GM12878 (cell line): ENCODE data around the gene PHLDA2. TPM values are rescaled to one million over a fixed set of nuclear protein-coding genes. Genes with fewer than 3 reads are reported as not detected.

Source experiments
- BCLAF1 ChIP-seq: fragments of 450-650 bp; IDR thresholded peaks from 2 replicates; pipeline ENCODE4 v1.6.1; 2017; ENCODE audit warnings: antibody characterized with exemption, mild to moderate bottlenecking, moderate library complexity
- BRCA1 ChIP-seq: IDR thresholded peaks from 2 replicates; pipeline ENCODE4 v1.6.1; 2011; ENCODE audit warnings: low read depth, low read length, improper control_type of control experiment
- EED ChIP-seq: sonication (generic); IDR thresholded peaks from 2 replicates; pipeline ENCODE4 v1.6.1; 2016; ENCODE audit warnings: antibody characterized with exemption, low read depth
- GATAD2B ChIP-seq: fragments of 450-650 bp; conservative IDR thresholded peaks from 2 replicates; pipeline ENCODE4 v1.6.1; 2017; ENCODE audit warnings: low read depth, mild to moderate bottlenecking, moderate library complexity
- IKZF2 ChIP-seq, 2 experiments: fragments of 450-650 bp; IDR thresholded peaks; 2 replicates each; pipeline ENCODE4 v1.6.1; 2017; ENCODE audit warnings: mild to moderate bottlenecking in 2 of 2, moderate library complexity in 2 of 2
- MXI1 ChIP-seq: fragments of 150-350 bp; IDR thresholded peaks from 2 replicates; pipeline ENCODE4 v1.6.1; 2011; ENCODE audit warnings: low read depth, mild to moderate bottlenecking, inconsistent platforms, low read length, improper control_type of control experiment
- NFIC ChIP-seq: IDR thresholded peaks from 2 replicates; pipeline ENCODE4 v1.6.1; 2012; ENCODE audit warnings: low read depth, mild to moderate bottlenecking, inconsistent platforms, low read length, moderate library complexity
- RBBP5 ChIP-seq: fragments of 200-600 bp; sonication (generic); conservative IDR thresholded peaks from 2 replicates; pipeline ENCODE4 v1.6.1; 2016
- SKIL ChIP-seq: fragments of 450-650 bp; IDR thresholded peaks from 2 replicates; pipeline ENCODE4 v1.6.1; 2017; ENCODE audit warnings: mild to moderate bottlenecking, low read depth, inconsistent platforms; ENCODE audit not compliant: poor library complexity, severe bottlenecking
- SMAD5 ChIP-seq: IDR thresholded peaks from 2 replicates; pipeline ENCODE4 v1.6.1; 2016; ENCODE audit warnings: antibody characterized with exemption, low read depth
- ZNF274 ChIP-seq: IDR thresholded peaks from one replicate; pipeline ENCODE4 v1.8.0; 2011; ENCODE audit not compliant: insufficient read length, insufficient read depth
- polyA plus RNA-seq, 11 experiments: library from polyadenylated mRNA; depleted of rRNA in 4 of 11; unstranded in 6 of 11; stranded (reverse) in 5 of 11; fragments of >200 nt; fragmentation: Nextera tagmentation in 4 of 11; fragmentation: Illumina TruSeq in 1 of 11; extraction: Ambion mirVana in 4 of 11; extraction: Trizol in 1 of 11; gene quantifications; 1 replicate in 1 of 11; 2 replicates in 10 of 11; pipeline versions ENCODE4 v1.2.1 to v1.2.3, GENCODE V29; 2011 to 2016; ENCODE audit warnings: inconsistent platforms in 2 of 11, missing spikeins in 2 of 11, low read depth in 1 of 11
- total RNA-seq, 4 experiments: library from RNA; depleted of rRNA in 3 of 4; stranded (reverse); fragments of >200 nt in 3 of 4; fragmentation: Illumina TruSeq in 1 of 4; extraction: Trizol in 1 of 4; gene quantifications; 2 replicates each; pipeline versions ENCODE4 v1.2.1 to v1.2.3, GENCODE V29; 2013 to 2021
- TF ChIP-seq, protein P1 (sequence below): IDR thresholded peaks from 2 replicates; pipeline ENCODE4 v1.6.1; 2011; ENCODE audit warnings: mild to moderate bottlenecking, low read depth, low read length, moderate library complexity; ENCODE audit not compliant: insufficient replicate concordance
- TF ChIP-seq, protein P2 (sequence below): fragments of 450-650 bp; IDR thresholded peaks from 2 replicates; pipeline ENCODE4 v1.6.1; 2017; ENCODE audit warnings: borderline replicate concordance
- TF ChIP-seq, protein P3 (sequence below): IDR thresholded peaks from 2 replicates; pipeline ENCODE4 v1.6.1; 2012; ENCODE audit warnings: mild to moderate bottlenecking, low read depth, low read length
- TF ChIP-seq, protein P4 (sequence below): IDR thresholded peaks from 2 replicates; pipeline ENCODE4 v1.6.1; 2012; ENCODE audit warnings: low read depth, low read length, improper control_type of control experiment
- TF ChIP-seq, protein P5 (sequence below): IDR thresholded peaks from 2 replicates; pipeline ENCODE4 v1.6.1; 2011; ENCODE audit warnings: borderline replicate concordance, low read depth, mild to moderate bottlenecking, moderate library complexity, low read length; ENCODE audit not compliant: insufficient read depth, poor library complexity, severe bottlenecking

PHLDA2 gene
- total and polyA plus RNA-seq, 10 of the 15 experiments (the other 5 are each of a cell fraction or from before 2014, with no cell fraction given), result 0.15 to 0.49 (median 0.16) TPM; not detected in 7

DNA sequence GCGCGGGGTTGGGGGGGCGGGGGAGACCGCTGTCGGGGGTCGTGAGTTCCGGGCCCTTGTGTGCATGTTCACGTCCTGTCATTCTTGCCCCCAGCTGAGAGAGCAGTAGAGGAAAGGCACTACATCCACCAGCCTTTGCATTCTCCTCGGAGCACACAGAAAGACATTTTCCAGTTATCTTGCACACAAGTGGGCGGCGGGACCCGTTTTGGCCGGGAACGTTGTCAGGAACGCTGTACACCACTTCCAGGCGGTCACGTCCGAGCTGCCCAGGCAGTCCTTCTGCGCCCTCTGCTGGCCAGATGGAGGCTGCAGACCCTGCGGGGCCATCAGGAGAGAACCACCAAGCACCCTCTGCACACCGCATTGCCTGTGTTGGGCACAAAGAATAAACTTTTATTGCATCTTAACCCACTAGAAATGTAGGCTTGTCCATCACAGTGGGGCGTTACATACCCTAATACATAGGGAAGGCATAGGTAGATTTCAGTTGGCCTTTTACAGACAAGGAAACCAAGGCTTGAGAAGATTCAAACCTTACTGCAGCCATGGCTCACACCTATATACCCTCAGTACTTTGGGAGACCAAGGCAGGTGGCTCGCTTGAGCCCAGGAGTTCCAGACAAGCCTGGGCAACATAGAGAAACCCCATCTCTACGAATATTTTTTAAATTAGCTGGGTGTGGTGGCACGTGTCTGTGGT, 40.8 kb downstream of the PHLDA2 start (continued):
- TF ChIP-seq, protein P1, sequence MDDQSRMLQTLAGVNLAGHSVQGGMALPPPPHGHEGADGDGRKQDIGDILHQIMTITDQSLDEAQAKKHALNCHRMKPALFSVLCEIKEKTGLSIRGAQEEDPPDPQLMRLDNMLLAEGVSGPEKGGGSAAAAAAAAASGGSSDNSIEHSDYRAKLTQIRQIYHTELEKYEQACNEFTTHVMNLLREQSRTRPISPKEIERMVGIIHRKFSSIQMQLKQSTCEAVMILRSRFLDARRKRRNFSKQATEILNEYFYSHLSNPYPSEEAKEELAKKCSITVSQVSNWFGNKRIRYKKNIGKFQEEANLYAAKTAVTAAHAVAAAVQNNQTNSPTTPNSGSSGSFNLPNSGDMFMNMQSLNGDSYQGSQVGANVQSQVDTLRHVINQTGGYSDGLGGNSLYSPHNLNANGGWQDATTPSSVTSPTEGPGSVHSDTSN, result no peak
- TF ChIP-seq RBBP5 (no peak), MXI1 (no peak), SKIL (no peak), BRCA1 (no peak), BCLAF1 (no peak), IKZF2 (IDR thresholded peaks at IDR 0.05) (no peak), GATAD2B (no peak), NFIC (no peak), EED (no peak), SMAD5 (no peak), ZNF274 (no peak)
- TF ChIP-seq, protein P2, sequence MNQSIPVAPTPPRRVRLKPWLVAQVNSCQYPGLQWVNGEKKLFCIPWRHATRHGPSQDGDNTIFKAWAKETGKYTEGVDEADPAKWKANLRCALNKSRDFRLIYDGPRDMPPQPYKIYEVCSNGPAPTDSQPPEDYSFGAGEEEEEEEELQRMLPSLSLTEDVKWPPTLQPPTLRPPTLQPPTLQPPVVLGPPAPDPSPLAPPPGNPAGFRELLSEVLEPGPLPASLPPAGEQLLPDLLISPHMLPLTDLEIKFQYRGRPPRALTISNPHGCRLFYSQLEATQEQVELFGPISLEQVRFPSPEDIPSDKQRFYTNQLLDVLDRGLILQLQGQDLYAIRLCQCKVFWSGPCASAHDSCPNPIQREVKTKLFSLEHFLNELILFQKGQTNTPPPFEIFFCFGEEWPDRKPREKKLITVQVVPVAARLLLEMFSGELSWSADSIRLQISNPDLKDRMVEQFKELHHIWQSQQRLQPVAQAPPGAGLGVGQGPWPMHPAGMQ, result no peak
- TF ChIP-seq, protein P3, sequence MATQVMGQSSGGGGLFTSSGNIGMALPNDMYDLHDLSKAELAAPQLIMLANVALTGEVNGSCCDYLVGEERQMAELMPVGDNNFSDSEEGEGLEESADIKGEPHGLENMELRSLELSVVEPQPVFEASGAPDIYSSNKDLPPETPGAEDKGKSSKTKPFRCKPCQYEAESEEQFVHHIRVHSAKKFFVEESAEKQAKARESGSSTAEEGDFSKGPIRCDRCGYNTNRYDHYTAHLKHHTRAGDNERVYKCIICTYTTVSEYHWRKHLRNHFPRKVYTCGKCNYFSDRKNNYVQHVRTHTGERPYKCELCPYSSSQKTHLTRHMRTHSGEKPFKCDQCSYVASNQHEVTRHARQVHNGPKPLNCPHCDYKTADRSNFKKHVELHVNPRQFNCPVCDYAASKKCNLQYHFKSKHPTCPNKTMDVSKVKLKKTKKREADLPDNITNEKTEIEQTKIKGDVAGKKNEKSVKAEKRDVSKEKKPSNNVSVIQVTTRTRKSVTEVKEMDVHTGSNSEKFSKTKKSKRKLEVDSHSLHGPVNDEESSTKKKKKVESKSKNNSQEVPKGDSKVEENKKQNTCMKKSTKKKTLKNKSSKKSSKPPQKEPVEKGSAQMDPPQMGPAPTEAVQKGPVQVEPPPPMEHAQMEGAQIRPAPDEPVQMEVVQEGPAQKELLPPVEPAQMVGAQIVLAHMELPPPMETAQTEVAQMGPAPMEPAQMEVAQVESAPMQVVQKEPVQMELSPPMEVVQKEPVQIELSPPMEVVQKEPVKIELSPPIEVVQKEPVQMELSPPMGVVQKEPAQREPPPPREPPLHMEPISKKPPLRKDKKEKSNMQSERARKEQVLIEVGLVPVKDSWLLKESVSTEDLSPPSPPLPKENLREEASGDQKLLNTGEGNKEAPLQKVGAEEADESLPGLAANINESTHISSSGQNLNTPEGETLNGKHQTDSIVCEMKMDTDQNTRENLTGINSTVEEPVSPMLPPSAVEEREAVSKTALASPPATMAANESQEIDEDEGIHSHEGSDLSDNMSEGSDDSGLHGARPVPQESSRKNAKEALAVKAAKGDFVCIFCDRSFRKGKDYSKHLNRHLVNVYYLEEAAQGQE, result no peak
- TF ChIP-seq, protein P4, sequence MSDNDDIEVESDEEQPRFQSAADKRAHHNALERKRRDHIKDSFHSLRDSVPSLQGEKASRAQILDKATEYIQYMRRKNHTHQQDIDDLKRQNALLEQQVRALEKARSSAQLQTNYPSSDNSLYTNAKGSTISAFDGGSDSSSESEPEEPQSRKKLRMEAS, result no peak
- TF ChIP-seq, protein P5, sequence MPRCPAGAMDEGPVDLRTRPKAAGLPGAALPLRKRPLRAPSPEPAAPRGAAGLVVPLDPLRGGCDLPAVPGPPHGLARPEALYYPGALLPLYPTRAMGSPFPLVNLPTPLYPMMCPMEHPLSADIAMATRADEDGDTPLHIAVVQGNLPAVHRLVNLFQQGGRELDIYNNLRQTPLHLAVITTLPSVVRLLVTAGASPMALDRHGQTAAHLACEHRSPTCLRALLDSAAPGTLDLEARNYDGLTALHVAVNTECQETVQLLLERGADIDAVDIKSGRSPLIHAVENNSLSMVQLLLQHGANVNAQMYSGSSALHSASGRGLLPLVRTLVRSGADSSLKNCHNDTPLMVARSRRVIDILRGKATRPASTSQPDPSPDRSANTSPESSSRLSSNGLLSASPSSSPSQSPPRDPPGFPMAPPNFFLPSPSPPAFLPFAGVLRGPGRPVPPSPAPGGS, result no peak
